K562 (cell line): ENCODE data around the gene TBXA2R. TPM values are rescaled to one million over a fixed set of nuclear protein-coding genes. Genes with fewer than 3 reads are reported as not detected.

ENCODE experiments used
- CBFB ChIP-seq: sonication (generic); formaldehyde crosslinking; IDR thresholded peaks from 2 replicates; pipeline ENCODE4 v1.4.0; 2020; ENCODE audit warnings: mild to moderate bottlenecking, missing genetic modification reagents
- CC2D1A ChIP-seq: fragments of 450-650 bp; IDR thresholded peaks from 2 replicates; pipeline ENCODE4 v1.6.1; 2017; ENCODE audit warnings: mild to moderate bottlenecking
- E2F1 ChIP-seq: sonication (generic); formaldehyde crosslinking; IDR thresholded peaks from 2 replicates; pipeline ENCODE4 v1.8.1; 2023; ENCODE audit warnings: mild to moderate bottlenecking, missing genetic modification reagents, moderate library complexity
- E2F5 ChIP-seq: sonication (generic); formaldehyde crosslinking; IDR thresholded peaks from 2 replicates; pipeline ENCODE4 v1.8.0; 2022; ENCODE audit warnings: mild to moderate bottlenecking, missing genetic modification reagents
- EZH2 ChIP-seq: IDR thresholded peaks from 2 replicates; pipeline ENCODE4 v1.6.1; 2012; ENCODE audit warnings: low read depth, mild to moderate bottlenecking, inconsistent platforms, low read length, borderline replicate concordance
- IFI16 ChIP-seq: fragments of 250-450 bp; sonication (Bioruptor Pico); IDR thresholded peaks from 2 replicates; pipeline ENCODE4 v2.1.2; 2022; ENCODE audit warnings: mild to moderate bottlenecking, inconsistent platforms
- LCOR ChIP-seq: sonication (generic); formaldehyde crosslinking; IDR thresholded peaks from 2 replicates; pipeline ENCODE4 v1.8.0; 2022; ENCODE audit warnings: mild to moderate bottlenecking, missing genetic modification reagents
- NUFIP1 ChIP-seq: fragments of 450-650 bp; IDR thresholded peaks from 2 replicates; pipeline ENCODE4 v1.6.1; 2018; ENCODE audit not compliant: partially characterized antibody
- PHB2 ChIP-seq: fragments of 450-650 bp; IDR thresholded peaks from 2 replicates; pipeline ENCODE4 v1.6.1; 2017; ENCODE audit warnings: low read depth
- RBM14 ChIP-seq: fragments of 200-400 bp; formaldehyde crosslinking; IDR thresholded peaks from 2 replicates; pipeline ENCODE4 v1.6.1; 2018; ENCODE audit warnings: low read depth, mild to moderate bottlenecking, low read length, moderate library complexity, borderline replicate concordance; ENCODE audit not compliant: insufficient read depth
- ZFP1 ChIP-seq: fragments of 450-650 bp; formaldehyde crosslinking; IDR thresholded peaks from 2 replicates; pipeline ENCODE4 v1.4.0; 2020; ENCODE audit warnings: mild to moderate bottlenecking, mixed read lengths
- ZFX ChIP-seq: sonication (generic); formaldehyde crosslinking; IDR thresholded peaks from 2 replicates; pipeline ENCODE4 v1.8.0; 2022; ENCODE audit warnings: mild to moderate bottlenecking, missing genetic modification reagents, moderate library complexity
- ZHX1 ChIP-seq: fragments of 150-350 bp; conservative IDR thresholded peaks from 2 replicates; pipeline ENCODE4 v1.6.1; 2014; ENCODE audit warnings: low read length
- ZNF655 ChIP-seq: fragments of 250-450 bp; sonication (Bioruptor Pico); IDR thresholded peaks from 2 replicates; pipeline ENCODE4 v1.5.0; 2021
- ZNF740 ChIP-seq, 3 experiments: fragments of 200-800 bp in 1 of 3; sonication (Bioruptor generic) in 1 of 3; sonication (generic) in 1 of 3; formaldehyde crosslinking in 1 of 3; IDR thresholded peaks; 2 replicates each; pipeline versions ENCODE4 v1.6.1 to v1.8.0; 2016 to 2022; ENCODE audit warnings: mild to moderate bottlenecking in 2 of 3, missing compliant biosample characterization in 2 of 3, missing genetic modification characterization in 2 of 3, missing genetic modification reagents in 1 of 3
- ZSCAN29 ChIP-seq: fragments of 450-650 bp; IDR thresholded peaks from 2 replicates; pipeline ENCODE4 v1.6.1; 2017
- polyA plus RNA-seq, 8 experiments: library from polyadenylated mRNA; depleted of rRNA in 4 of 8; stranded (reverse) in 5 of 8; unstranded in 3 of 8; fragments of >200 nt; fragmentation: Nextera tagmentation in 2 of 8; fragmentation: Illumina TruSeq in 1 of 8; extraction: Ambion mirVana in 2 of 8; extraction: Trizol in 1 of 8; gene quantifications; 2 replicates each; pipeline versions ENCODE4 v1.2.1 to v1.2.3, GENCODE V29; 2011 to 2014; ENCODE audit warnings: inconsistent platforms in 1 of 8, missing spikeins in 1 of 8
- total RNA-seq, 7 experiments: library from RNA; depleted of rRNA in 6 of 7; stranded (reverse); fragments of >200 nt in 6 of 7; fragmentation: Illumina TruSeq in 2 of 7; extraction: Trizol in 2 of 7; gene quantifications; 2 replicates each; pipeline versions ENCODE4 v1.2.1 to v1.2.3, GENCODE V29; 2011 to 2021; ENCODE audit warnings: low replicate concordance in 1 of 7
- TF ChIP-seq, protein P1 (sequence below), 2 experiments: IDR thresholded peaks in 1 of 2; conservative IDR thresholded peaks in 1 of 2; 2 replicates each; pipeline ENCODE4 v1.6.1; 2016; ENCODE audit warnings: low read depth in 2 of 2, mild to moderate bottlenecking in 1 of 2, missing compliant biosample characterization in 1 of 2, missing genetic modification characterization in 1 of 2, moderate library complexity in 1 of 2

The TBXA2R gene
- total and polyA plus RNA-seq, 9 of the 15 experiments (the other 6 are each of a cell fraction or from before 2014, with no cell fraction given), result 1.5 to 24.0 (median 2.8) TPM

- TF ChIP-seq ZNF740 (CRISPR knock-in tag; IDR thresholded peaks at IDR 0.05) (peak; percentile 84), ZNF740 (tag; IDR thresholded peaks at IDR 0.05) (peak in 1 of 2 experiments; percentile 34; a peak in 1 of 4 replicates), CBFB (CRISPR knock-in tag) (no peak), EZH2 (no peak), ZFX (CRISPR knock-in tag) (peak; percentile 36), E2F1 (CRISPR knock-in tag) (no peak), IFI16 (CRISPR knock-in tag) (no peak), ZNF655 (CRISPR knock-in tag) (no peak), ZHX1 (no peak), E2F5 (no peak), PHB2 (no peak), ZSCAN29 (no peak), RBM14 (no peak), NUFIP1 (no peak), ZFP1 (CRISPR knock-in tag) (no peak), LCOR (CRISPR knock-in tag) (no peak), CC2D1A (peak; percentile 70; the same call in 1 of the 2 replicates)
- TF ChIP-seq, protein P1, sequence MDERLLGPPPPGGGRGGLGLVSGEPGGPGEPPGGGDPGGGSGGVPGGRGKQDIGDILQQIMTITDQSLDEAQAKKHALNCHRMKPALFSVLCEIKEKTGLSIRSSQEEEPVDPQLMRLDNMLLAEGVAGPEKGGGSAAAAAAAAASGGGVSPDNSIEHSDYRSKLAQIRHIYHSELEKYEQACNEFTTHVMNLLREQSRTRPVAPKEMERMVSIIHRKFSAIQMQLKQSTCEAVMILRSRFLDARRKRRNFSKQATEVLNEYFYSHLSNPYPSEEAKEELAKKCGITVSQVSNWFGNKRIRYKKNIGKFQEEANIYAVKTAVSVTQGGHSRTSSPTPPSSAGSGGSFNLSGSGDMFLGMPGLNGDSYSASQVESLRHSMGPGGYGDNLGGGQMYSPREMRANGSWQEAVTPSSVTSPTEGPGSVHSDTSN (CRISPR knock-in tag; IDR thresholded peaks at IDR 0.05; ENCODE audit: low read depth), result no peak
- TF ChIP-seq, protein P1 (tag; conservative IDR thresholded peaks at IDR 0.05; ENCODE audit: low read depth), result no peak
These were observed 11.6 kb upstream of the TBXA2R start (continued) for GRCh38 chr19:3618144-3618810.
